OCI-LY1 (cell line): ENCODE results near the gene RAD51B.

Source experiments
- EZH2 ChIP-seq: fragments of 200-600 bp; sonication (generic), shearing (Covaris generic); IDR thresholded peaks from 2 replicates; pipeline ENCODE4 v1.8.0; 2017; ENCODE audit warnings: borderline replicate concordance, mixed run types, mild to moderate bottlenecking, antibody characterized with exemption, low read length, moderate library complexity, mixed read lengths
- TF ChIP-seq, protein P1 (sequence below): fragments of 200-600 bp; sonication (generic), shearing (Covaris generic); IDR thresholded peaks from 2 replicates; pipeline ENCODE4 v1.5.1; 2017; ENCODE audit warnings: mild to moderate bottlenecking, antibody characterized with exemption, low read length, moderate library complexity, mixed read lengths

DNA sequence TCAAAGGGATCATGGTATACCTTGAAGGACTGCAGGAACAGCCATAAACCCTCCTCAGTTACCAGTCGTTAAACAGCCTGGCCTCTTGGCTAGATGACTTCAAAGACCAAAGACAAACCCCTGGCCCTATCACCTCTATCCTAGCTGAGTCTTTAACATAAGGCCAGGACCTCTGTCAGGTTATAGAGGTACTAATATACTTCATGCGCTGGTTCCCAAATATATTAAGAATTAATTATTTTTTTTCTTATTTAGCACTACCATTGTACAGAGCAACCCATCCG lies 459.8 kb downstream of the RAD51B start:
- TF ChIP-seq, protein P1, sequence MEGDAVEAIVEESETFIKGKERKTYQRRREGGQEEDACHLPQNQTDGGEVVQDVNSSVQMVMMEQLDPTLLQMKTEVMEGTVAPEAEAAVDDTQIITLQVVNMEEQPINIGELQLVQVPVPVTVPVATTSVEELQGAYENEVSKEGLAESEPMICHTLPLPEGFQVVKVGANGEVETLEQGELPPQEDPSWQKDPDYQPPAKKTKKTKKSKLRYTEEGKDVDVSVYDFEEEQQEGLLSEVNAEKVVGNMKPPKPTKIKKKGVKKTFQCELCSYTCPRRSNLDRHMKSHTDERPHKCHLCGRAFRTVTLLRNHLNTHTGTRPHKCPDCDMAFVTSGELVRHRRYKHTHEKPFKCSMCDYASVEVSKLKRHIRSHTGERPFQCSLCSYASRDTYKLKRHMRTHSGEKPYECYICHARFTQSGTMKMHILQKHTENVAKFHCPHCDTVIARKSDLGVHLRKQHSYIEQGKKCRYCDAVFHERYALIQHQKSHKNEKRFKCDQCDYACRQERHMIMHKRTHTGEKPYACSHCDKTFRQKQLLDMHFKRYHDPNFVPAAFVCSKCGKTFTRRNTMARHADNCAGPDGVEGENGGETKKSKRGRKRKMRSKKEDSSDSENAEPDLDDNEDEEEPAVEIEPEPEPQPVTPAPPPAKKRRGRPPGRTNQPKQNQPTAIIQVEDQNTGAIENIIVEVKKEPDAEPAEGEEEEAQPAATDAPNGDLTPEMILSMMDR = no peak
- no peak for TF ChIP-seq EZH2
